A673 (cell line): ENCODE data around the gene XPNPEP3.
"Not testable (repeated sequence)": the region's sequence is repeated elsewhere in the genome, so short reads cannot be mapped to it uniquely, and the experiment has no call there.

ENCODE experiments used
- EZH2 ChIP-seq: fragments of 200-600 bp; sonication (generic); IDR thresholded peaks from 2 replicates; pipeline ENCODE4 v1.6.1; 2017; ENCODE audit warnings: borderline replicate concordance, low read depth, mild to moderate bottlenecking, mixed read lengths, antibody characterized with exemption, low read length; ENCODE audit not compliant: poor library complexity, severe bottlenecking
- TF ChIP-seq, protein P1 (sequence below): fragments of 300-800, 200-600 bp; sonication (generic); conservative IDR thresholded peaks from 2 replicates; pipeline ENCODE4 v1.5.1; 2017; ENCODE audit warnings: low read depth, mild to moderate bottlenecking, antibody characterized with exemption, low read length, moderate library complexity, mixed read lengths

DNA sequence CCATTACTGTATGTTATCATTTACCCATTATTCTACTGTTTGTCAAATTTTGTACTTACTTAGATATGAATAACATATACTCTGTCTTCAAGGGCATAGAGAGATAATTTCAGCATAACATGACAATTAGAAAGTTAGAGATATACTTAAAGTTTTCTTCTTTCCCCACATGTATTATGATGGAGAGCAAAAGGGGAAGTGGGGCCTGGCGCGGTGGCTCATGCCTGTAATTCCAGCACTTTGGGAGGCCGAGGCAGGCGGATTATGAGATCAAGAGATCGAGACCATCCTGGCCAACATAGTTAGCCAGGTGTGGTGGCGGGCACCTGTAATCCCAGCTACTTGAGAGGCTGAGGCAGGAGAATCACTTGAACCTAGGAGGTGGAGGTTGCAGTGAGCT, 56.0 kb downstream of the XPNPEP3 start:
- TF ChIP-seq, protein P1, sequence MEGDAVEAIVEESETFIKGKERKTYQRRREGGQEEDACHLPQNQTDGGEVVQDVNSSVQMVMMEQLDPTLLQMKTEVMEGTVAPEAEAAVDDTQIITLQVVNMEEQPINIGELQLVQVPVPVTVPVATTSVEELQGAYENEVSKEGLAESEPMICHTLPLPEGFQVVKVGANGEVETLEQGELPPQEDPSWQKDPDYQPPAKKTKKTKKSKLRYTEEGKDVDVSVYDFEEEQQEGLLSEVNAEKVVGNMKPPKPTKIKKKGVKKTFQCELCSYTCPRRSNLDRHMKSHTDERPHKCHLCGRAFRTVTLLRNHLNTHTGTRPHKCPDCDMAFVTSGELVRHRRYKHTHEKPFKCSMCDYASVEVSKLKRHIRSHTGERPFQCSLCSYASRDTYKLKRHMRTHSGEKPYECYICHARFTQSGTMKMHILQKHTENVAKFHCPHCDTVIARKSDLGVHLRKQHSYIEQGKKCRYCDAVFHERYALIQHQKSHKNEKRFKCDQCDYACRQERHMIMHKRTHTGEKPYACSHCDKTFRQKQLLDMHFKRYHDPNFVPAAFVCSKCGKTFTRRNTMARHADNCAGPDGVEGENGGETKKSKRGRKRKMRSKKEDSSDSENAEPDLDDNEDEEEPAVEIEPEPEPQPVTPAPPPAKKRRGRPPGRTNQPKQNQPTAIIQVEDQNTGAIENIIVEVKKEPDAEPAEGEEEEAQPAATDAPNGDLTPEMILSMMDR = not testable (repeated sequence)
- not testable (repeated sequence) for TF ChIP-seq EZH2
